C4-2B (cell line): ENCODE data around the gene ANKRD50.

Experiments used
- CTCF ChIP-seq: fragments of 450-650 bp; conservative IDR thresholded peaks from 2 replicates; pipeline ENCODE4 v1.5.1; 2017; ENCODE audit warnings: mild to moderate bottlenecking
- ZFX ChIP-seq: fragments of 450-650 bp; IDR thresholded peaks from 2 replicates; pipeline ENCODE4 v1.6.1; 2017

- TF ChIP-seq CTCF: no peak
- no peak for TF ChIP-seq ZFX
Observed at GRCh38 chr4:124647599-124647998, 64.9 kb downstream of the ANKRD50 start.
